HG03108 (cell line): ENCODE measurements around the gene NDUFB2.
"Not testable (repeated sequence)": the region's sequence is repeated elsewhere in the genome, so short reads cannot be mapped to it uniquely, and the experiment has no call there.

Experiments
- ATAC-seq: cut with Tn5 transposase; IDR thresholded peaks from one replicate; pipeline ENCODE4 v1.9.1; 2021; ENCODE audit warnings: moderate library complexity; ENCODE audit not compliant: unreplicated experiment

Gene NDUFB2

DNA sequence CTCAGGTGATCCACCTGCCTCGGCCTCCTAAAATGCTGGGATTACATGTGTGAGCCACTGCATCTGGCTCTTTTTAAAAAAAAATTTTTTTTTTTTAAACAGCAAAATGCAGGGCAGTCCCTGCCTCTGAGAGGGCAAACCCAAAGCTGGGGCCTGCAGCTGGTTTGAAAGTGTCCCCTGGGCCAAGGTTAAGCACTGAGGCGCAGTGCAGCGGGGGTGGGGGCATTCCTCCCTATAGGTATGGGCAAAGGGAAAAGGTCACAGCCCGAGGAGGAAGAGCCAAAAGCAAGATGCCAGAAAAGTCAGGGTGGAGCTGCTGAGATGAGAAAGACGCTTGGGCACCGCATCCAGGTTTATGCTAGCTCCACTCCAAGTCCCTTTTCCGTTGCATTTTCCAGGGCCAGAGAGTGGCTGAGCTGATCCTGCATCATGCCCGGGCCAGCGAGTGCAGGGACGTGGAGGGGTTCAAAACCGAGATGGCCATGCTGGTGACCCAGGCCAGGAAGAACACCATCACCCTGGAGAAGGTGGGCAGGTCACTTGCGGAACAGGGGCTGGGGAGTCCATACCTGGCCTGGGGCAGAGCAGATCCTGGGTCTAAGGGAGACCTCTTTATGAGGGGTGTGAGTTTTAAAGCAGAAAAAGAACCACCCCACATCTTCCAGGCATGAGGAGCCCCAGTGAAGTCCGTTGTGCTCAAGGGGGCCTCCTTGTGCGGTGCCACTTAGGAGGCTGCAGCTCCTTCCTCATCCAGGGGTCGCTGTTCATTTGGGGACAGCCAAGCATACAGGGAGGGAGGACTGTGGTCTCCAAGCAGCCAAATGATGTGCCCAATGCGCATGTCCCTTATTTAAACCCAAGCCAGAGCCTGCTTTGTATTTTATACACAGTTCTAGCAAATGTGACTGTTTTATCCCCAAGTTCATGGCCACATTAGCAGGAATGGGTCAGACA is 7.0 kb upstream of the NDUFB2 start:
- no peak for ATAC-seq

GRCh38 chr7:140691376-140692045 is 5.0 kb upstream of the NDUFB2 start:
- no peak for ATAC-seq

DNA sequence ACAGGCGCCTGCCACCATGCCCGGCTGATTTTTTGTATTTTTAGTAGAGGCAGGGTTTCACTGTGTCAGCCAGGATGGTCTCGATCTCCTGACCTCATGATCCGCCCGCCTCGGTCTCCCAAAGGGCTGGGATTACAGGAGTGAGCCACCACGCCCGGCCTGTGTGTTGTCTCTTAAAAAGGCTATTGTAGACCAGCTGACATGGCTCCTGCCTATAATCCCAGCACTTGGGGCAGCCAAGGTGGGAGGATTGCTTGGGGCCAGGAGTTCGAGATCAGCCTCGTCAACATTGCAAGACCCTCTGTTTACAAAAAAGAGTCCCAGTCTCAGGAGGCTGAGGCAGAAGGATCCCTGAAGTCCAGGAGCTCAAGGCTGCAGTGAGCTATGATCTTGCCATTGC is 2.7 kb upstream of the NDUFB2 start:
- ATAC-seq = not testable (repeated sequence)

DNA sequence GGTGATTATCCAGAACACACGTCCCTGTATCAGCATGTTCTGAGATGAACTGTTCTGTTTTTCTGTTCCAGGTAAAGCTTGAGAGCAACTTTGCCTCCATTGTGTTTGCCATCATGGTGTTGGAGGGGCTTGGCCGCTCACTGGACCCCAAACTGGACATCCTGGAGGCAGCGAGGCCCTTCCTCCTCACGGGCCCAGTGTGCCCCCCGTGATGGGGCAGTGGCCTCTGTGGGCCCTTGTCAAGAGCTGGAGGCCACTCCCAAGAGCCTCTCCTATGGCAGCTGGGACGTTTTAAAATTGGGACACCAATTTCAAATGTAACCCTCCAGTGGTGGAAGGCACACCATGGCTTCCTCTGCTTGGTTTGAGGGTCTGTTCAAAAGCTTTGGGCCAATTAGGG is 1.9 kb upstream of the NDUFB2 start:
- ATAC-seq = no peak

- no peak for ATAC-seq
Measured at GRCh38 chr7:140695381-140695780, 1.1 kb upstream of the NDUFB2 start.

DNA sequence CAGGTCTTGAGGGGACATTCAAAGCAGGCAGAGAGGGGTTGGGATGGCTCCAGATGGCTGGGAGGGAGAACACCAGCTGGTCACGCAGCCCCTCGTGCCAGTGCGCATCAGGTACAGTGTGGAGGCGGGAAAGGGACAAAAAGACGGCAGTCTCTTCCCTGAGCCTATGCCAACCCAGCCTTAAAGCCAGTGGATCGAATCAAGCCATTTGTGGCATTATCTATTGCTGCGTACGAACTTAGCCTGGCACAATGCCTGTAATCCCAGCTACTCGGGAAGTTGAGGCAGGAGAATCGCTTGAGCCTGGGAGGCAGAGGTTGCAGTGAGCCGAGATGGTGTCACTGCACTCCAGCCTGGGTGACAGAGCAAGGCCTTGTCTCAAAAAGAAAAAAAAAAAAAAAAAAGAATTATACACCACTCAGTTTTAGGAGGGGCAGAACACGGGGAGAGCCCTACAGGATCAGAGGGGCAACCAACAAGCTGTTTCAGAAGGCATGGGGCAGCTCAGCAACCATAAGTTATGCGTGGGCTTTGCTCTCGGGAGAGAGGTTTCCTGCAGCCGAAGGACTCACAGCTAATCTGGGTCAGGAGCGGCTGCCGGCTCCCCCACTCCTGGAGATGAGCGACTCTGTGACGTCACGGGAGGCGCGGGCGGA is 356 bp upstream of the NDUFB2 start:
- ATAC-seq = peak; percentile 86

DNA sequence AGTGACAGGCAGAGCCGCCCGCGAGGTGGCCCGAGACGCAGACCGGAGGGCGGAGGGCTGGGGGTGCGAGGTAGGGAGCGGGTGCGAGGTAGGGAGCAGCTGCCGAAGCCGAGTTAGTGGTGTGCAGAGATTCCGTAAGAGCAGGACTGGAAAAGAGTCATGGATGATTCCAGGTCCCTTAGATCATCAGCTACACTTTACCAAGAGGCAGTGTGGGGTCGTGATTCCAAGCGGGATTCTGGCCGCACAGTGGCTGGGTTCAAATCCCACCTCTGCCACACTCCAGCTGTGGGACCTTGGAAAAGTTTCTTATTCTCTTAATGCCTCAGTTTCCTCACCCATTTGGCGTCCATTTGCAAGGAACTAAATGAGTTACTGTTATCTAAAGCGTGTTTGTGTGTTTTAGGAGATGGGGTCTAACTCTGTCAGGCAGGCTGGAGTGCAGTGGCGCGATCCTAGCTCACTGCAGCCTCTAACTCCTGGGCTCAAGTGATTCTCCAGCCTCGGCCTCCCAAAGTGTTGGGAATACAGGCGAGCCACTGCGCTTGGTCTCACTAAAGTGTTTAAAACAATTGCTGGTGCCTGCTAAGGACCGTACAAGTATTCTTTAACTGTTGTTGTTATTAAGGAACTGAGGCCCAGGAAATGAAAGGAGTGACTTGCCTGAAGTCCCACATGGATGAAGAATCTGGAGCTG is 1.1 kb downstream of the NDUFB2 start:
- ATAC-seq = no peak

- ATAC-seq = no peak
Measured at GRCh38 chr7:140698477-140698876, 2.0 kb downstream of the NDUFB2 start.

DNA sequence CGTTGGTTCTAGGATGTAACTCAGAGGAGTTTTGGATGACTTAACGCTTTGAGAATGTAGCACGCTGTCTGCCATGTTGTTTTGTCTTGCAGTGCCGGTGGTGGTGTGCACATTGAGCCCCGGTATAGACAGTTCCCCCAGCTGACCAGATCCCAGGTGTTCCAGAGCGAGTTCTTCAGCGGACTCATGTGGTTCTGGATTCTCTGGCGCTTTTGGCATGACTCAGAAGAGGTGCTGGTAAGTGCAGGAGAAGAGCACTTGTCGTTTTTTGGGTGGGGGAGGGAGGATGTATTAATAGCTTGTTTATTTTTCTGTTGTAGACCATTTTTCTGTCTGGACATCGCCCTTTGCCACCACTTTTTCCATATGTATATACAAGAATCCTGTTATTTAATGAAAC is 6.3 kb downstream of the NDUFB2 start:
- ATAC-seq = no peak

- ATAC-seq = no peak
Measured at GRCh38 chr7:140704205-140704604, 7.7 kb downstream of the NDUFB2 start.

GRCh38 chr7:140707132-140707531 is 10.6 kb downstream of the NDUFB2 start:
- no peak for ATAC-seq

DNA sequence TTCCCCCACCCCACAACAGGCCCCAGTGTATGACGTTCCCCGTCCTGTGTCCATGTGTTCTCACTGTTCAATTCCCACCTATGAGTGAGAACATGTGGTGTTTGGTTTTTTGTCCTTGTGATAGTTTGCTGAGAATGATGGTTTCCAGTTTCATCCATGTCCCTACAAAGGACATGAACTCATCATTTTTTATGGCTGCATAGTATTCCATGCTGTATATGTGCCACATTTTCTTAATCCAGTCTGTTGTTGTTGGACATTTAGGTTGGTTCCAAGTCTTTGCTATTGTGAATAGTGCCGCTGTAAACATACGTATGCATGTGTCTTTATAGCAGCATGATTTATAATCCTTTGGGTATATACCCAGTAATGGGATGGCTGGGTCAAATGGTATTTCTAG is 12.3 kb downstream of the NDUFB2 start:
- ATAC-seq = not testable (repeated sequence)

- ATAC-seq = not testable (repeated sequence)
Measured at GRCh38 chr7:140712392-140712791, 15.9 kb downstream of the NDUFB2 start.

- ATAC-seq = no peak
Measured at GRCh38 chr7:140714331-140715040, 18.0 kb downstream of the NDUFB2 start.

- ATAC-seq = no peak
Measured at GRCh38 chr7:140719721-140720120, 23.2 kb downstream of the NDUFB2 start.

DNA sequence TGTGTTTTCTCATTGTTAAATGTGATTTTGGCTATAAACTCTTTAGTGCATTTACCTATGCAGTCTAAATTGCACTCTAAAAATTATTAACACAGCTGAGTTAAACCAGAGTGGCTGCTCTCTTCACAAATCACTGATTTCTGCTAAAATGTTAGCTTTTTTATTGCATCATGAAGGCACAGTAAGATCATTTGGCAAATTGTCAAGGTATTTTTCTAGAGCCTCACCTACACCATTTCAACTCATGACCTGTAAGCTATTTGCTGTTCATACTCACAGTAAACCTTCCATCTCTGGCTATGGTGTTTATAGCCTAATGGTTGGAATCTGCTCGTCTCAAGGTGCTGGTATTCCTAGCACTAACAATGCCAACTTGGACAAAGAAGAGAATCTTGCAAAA is 25.7 kb downstream of the NDUFB2 start:
- no peak for ATAC-seq

GRCh38 chr7:140723006-140723405 is 26.5 kb downstream of the NDUFB2 start:
- ATAC-seq = no peak

DNA sequence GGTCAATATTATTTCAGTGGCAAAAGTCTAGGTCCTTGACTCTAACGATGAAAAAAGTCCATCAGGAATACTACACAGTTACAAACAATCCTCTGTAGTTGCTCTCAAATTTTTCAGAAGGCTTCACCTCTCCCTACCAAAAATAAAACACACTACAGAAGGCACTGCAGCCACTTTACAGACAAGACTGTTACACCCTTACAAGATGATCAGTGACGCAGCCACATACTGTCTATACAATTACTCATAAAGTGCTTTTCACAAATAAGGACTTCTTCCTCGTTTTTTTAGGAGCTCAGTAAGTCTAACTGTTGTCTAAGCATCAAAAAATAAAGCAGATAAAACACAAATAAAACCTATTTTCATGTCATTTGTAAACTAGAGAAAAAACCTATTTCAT is 27.1 kb downstream of the NDUFB2 start:
- no peak for ATAC-seq

- ATAC-seq = no peak
Measured at GRCh38 chr7:140724706-140725105, 28.2 kb downstream of the NDUFB2 start.

DNA sequence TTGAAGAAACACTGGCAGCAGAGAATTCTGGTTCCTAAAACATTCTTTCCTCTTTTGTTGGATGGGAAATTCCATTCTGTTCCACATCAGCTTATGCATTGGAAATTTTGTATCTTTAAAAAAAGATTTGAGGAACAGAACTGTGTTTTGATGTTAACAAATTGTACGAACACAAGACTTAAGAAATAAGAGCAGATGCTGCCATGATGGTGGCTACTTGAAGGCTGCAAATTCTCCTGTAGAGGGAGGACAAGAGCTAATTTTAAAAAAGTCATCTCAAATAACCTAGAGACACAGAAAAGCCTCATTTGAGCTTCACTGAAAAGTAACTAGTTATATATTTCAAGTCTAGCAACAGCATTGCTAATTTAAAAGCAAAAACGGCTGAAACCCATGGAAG is 29.8 kb downstream of the NDUFB2 start:
- no peak for ATAC-seq
